Measurements from ENCODE around the gene CCDC92.
"Not testable (repeated sequence)": the region's sequence is repeated elsewhere in the genome, so short reads cannot be mapped to it uniquely, and the experiment has no call there.

GRCh38 chr12:123946516-123947505 is 25.8 kb downstream of the CCDC92 start:
- TF ChIP-seq CTCF (IDR thresholded peaks at IDR 0.05; ENCODE audit: low read depth, low read length, poor library complexity, severe bottlenecking); EZH2phosphoT487 (IDR thresholded peaks at IDR 0.05; ENCODE audit: borderline replicate concordance, low read length): not testable (repeated sequence)
